Measurements from ENCODE around the gene FMN1.

FMN1 gene

GRCh38 chr15:32966512-32966911, 228.0 kb downstream of the FMN1 start:
- no peaks in the 10 kb centered on the region for H3K9me3 ChIP-seq
- H3K27ac ChIP-seq, result no peak overlapping the region
- H3K4me1 ChIP-seq (ENCODE audit: control insufficient read depth in 1 of 2, insufficient read depth in 1 of 2, low read depth in 1 of 2, low read length in 1 of 2), result no peaks in the 10 kb centered on the region
- no peak for TF ChIP-seq CTCF (IDR thresholded peaks at IDR 0.05)
- peaks cover 25% of the 10 kb centered on the region for H3K27me3 ChIP-seq
- H3K4me3 ChIP-seq (ENCODE audit: low read depth in 1 of 2, low read length in 1 of 2), result no peak overlapping the region
- H3K36me3 ChIP-seq, result no peaks in the 10 kb centered on the region

- H3K9me3 ChIP-seq, result no peaks in the 10 kb centered on the region
- H3K27ac ChIP-seq, result no peak overlapping the region
- no peak for TF ChIP-seq CTCF (IDR thresholded peaks at IDR 0.05)
- no peaks in the 10 kb centered on the region for H3K36me3 ChIP-seq
- no peaks in the 10 kb centered on the region for H3K4me1 ChIP-seq (ENCODE audit: control insufficient read depth in 1 of 2, insufficient read depth in 1 of 2, low read depth in 1 of 2, low read length in 1 of 2)
- H3K4me3 ChIP-seq (ENCODE audit: low read depth in 1 of 2, low read length in 1 of 2), result no peak overlapping the region
- H3K27me3 ChIP-seq, result peaks cover 19% of the 10 kb centered on the region
Observed at GRCh38 chr15:32965897-32966296, 228.6 kb downstream of the FMN1 start.

GRCh38 chr15:32959077-32959476, 235.4 kb downstream of the FMN1 start:
- Histone ChIP-seq H3K4me3 (ENCODE audit: low read depth in 1 of 2, low read length in 1 of 2) (no peak overlapping the region), H3K27me3 (peaks cover 15% of the 10 kb centered on the region), H3K4me1 (ENCODE audit: control insufficient read depth in 1 of 2, insufficient read depth in 1 of 2, low read depth in 1 of 2, low read length in 1 of 2) (no peaks in the 10 kb centered on the region), H3K9me3 (no peaks in the 10 kb centered on the region), H3K27ac (no peak overlapping the region), H3K36me3 (no peaks in the 10 kb centered on the region)
- no peak for TF ChIP-seq CTCF (IDR thresholded peaks at IDR 0.05)

- no peak overlapping the region for H3K4me3 ChIP-seq (ENCODE audit: low read depth in 1 of 2, low read length in 1 of 2)
- no peak for TF ChIP-seq CTCF (IDR thresholded peaks at IDR 0.05)
- no peaks in the 10 kb centered on the region for H3K4me1 ChIP-seq (ENCODE audit: control insufficient read depth in 1 of 2, insufficient read depth in 1 of 2, low read depth in 1 of 2, low read length in 1 of 2)
- H3K36me3 ChIP-seq, result no peaks in the 10 kb centered on the region
- H3K9me3 ChIP-seq, result no peaks in the 10 kb centered on the region
- no peak overlapping the region for H3K27ac ChIP-seq
- H3K27me3 ChIP-seq, result peaks cover 15% of the 10 kb centered on the region
Observed at GRCh38 chr15:32957219-32957618, 237.3 kb downstream of the FMN1 start.

GRCh38 chr15:32956711-32957110, 237.8 kb downstream of the FMN1 start:
- H3K27ac ChIP-seq, result no peak overlapping the region
- no peak for TF ChIP-seq CTCF (IDR thresholded peaks at IDR 0.05)
- no peaks in the 10 kb centered on the region for H3K4me1 ChIP-seq (ENCODE audit: control insufficient read depth in 1 of 2, insufficient read depth in 1 of 2, low read depth in 1 of 2, low read length in 1 of 2)
- no peak overlapping the region for H3K4me3 ChIP-seq (ENCODE audit: low read depth in 1 of 2, low read length in 1 of 2)
- H3K36me3 ChIP-seq, result no peaks in the 10 kb centered on the region
- H3K27me3 ChIP-seq, result peaks cover 15% of the 10 kb centered on the region
- H3K9me3 ChIP-seq, result no peaks in the 10 kb centered on the region

GRCh38 chr15:32956006-32956405, 238.5 kb downstream of the FMN1 start:
- H3K27me3 ChIP-seq, result peaks cover 15% of the 10 kb centered on the region
- no peaks in the 10 kb centered on the region for H3K9me3 ChIP-seq
- H3K36me3 ChIP-seq, result no peaks in the 10 kb centered on the region
- no peak for TF ChIP-seq CTCF (IDR thresholded peaks at IDR 0.05)
- no peak overlapping the region for H3K4me3 ChIP-seq (ENCODE audit: low read depth in 1 of 2, low read length in 1 of 2)
- H3K4me1 ChIP-seq (ENCODE audit: control insufficient read depth in 1 of 2, insufficient read depth in 1 of 2, low read depth in 1 of 2, low read length in 1 of 2), result no peaks in the 10 kb centered on the region
- H3K27ac ChIP-seq, result no peak overlapping the region
